GM12878 (cell line): ENCODE results near the gene SFT2D1. TPM values are rescaled to one million over a fixed set of nuclear protein-coding genes. Genes with fewer than 3 reads are reported as not detected.

Source experiments
- ATF7 ChIP-seq: fragments of 450-650 bp; IDR thresholded peaks from 2 replicates; pipeline ENCODE4 v1.6.1; 2016; ENCODE audit warnings: low read depth, mild to moderate bottlenecking
- CBFB ChIP-seq: IDR thresholded peaks from 2 replicates; pipeline ENCODE4 v1.6.1; 2016; ENCODE audit warnings: antibody characterized with exemption, low read depth
- FOXK2 ChIP-seq: fragments of 450-650 bp; IDR thresholded peaks from 2 replicates; pipeline ENCODE4 v1.6.1; 2017; ENCODE audit warnings: mild to moderate bottlenecking, moderate library complexity
- GABPA ChIP-seq: IDR thresholded peaks from 2 replicates; pipeline ENCODE4 v1.6.1; 2014; ENCODE audit warnings: antibody characterized with exemption, low read depth, mild to moderate bottlenecking, inconsistent platforms
- GATAD2B ChIP-seq: fragments of 450-650 bp; conservative IDR thresholded peaks from 2 replicates; pipeline ENCODE4 v1.6.1; 2017; ENCODE audit warnings: low read depth, mild to moderate bottlenecking, moderate library complexity
- LARP7 ChIP-seq: fragments of 450-650 bp; IDR thresholded peaks from 2 replicates; pipeline ENCODE4 v1.6.1; 2017; ENCODE audit warnings: mild to moderate bottlenecking
- MTA2 ChIP-seq: fragments of 450-650 bp; IDR thresholded peaks from 2 replicates; pipeline ENCODE4 v1.6.1; 2016; ENCODE audit warnings: low read depth, mild to moderate bottlenecking, moderate library complexity
- NR2F1 ChIP-seq: fragments of 450-650 bp; conservative IDR thresholded peaks from 2 replicates; pipeline ENCODE4 v1.6.1; 2017; ENCODE audit warnings: mild to moderate bottlenecking
- PAX5 ChIP-seq: IDR thresholded peaks from 2 replicates; pipeline ENCODE4 v1.6.1; 2011; ENCODE audit warnings: low read depth, low read length, borderline replicate concordance
- RAD51 ChIP-seq: fragments of 450-650 bp; IDR thresholded peaks from 2 replicates; pipeline ENCODE4 v1.6.1; 2016; ENCODE audit warnings: moderate library complexity, mild to moderate bottlenecking, inconsistent platforms
- SMAD1 ChIP-seq: fragments of 450-650 bp; IDR thresholded peaks from 2 replicates; pipeline ENCODE4 v1.6.1; 2018; ENCODE audit warnings: mild to moderate bottlenecking, low read depth; ENCODE audit not compliant: partially characterized antibody
- SMAD5 ChIP-seq: IDR thresholded peaks from 2 replicates; pipeline ENCODE4 v1.6.1; 2016; ENCODE audit warnings: antibody characterized with exemption, low read depth
- SMARCA5 ChIP-seq: fragments of 450-650 bp; IDR thresholded peaks from 2 replicates; pipeline ENCODE4 v1.6.1; 2017; ENCODE audit warnings: mild to moderate bottlenecking
- SPI1 ChIP-seq: IDR thresholded peaks from 2 replicates; pipeline ENCODE4 v1.6.1; 2011; ENCODE audit warnings: low read depth, mild to moderate bottlenecking, low read length, moderate library complexity, borderline replicate concordance; ENCODE audit not compliant: insufficient read depth
- TCF12 ChIP-seq: IDR thresholded peaks from 2 replicates; pipeline ENCODE4 v1.6.1; 2011; ENCODE audit warnings: low read depth, mild to moderate bottlenecking, low read length
- TCF7 ChIP-seq: IDR thresholded peaks from 2 replicates; pipeline ENCODE4 v1.6.1; 2014; ENCODE audit warnings: antibody characterized with exemption, borderline replicate concordance
- polyA plus RNA-seq, 11 experiments: library from polyadenylated mRNA; depleted of rRNA in 4 of 11; unstranded in 6 of 11; stranded (reverse) in 5 of 11; fragments of >200 nt; fragmentation: Nextera tagmentation in 4 of 11; fragmentation: Illumina TruSeq in 1 of 11; extraction: Ambion mirVana in 4 of 11; extraction: Trizol in 1 of 11; gene quantifications; 1 replicate in 1 of 11; 2 replicates in 10 of 11; pipeline versions ENCODE4 v1.2.1 to v1.2.3, GENCODE V29; 2011 to 2016; ENCODE audit warnings: inconsistent platforms in 2 of 11, missing spikeins in 2 of 11, low read depth in 1 of 11
- total RNA-seq, 4 experiments: library from RNA; depleted of rRNA in 3 of 4; stranded (reverse); fragments of >200 nt in 3 of 4; fragmentation: Illumina TruSeq in 1 of 4; extraction: Trizol in 1 of 4; gene quantifications; 2 replicates each; pipeline versions ENCODE4 v1.2.1 to v1.2.3, GENCODE V29; 2013 to 2021
- TF ChIP-seq, protein P1 (sequence below): IDR thresholded peaks from 2 replicates; pipeline ENCODE4 v1.6.1; 2012; ENCODE audit warnings: mild to moderate bottlenecking, low read depth, low read length
- TF ChIP-seq, protein P2 (sequence below): fragments of 450-650 bp; IDR thresholded peaks from 2 replicates; pipeline ENCODE4 v1.6.1; 2016; ENCODE audit warnings: mild to moderate bottlenecking
- TF ChIP-seq, protein P3 (sequence below): fragments of 150-350 bp; IDR thresholded peaks from 2 replicates; pipeline ENCODE4 v1.6.1; 2014; ENCODE audit warnings: mild to moderate bottlenecking, low read depth, low read length
- TF ChIP-seq, protein P4 (sequence below): IDR thresholded peaks from 2 replicates; pipeline ENCODE4 v1.6.1; 2012; ENCODE audit warnings: low read depth, low read length, improper control_type of control experiment
- TF ChIP-seq, protein P5 (sequence below): IDR thresholded peaks from 2 replicates; pipeline ENCODE4 v1.6.1; 2011; ENCODE audit warnings: mild to moderate bottlenecking, low read depth, low read length, moderate library complexity; ENCODE audit not compliant: insufficient replicate concordance

The SFT2D1 gene
- total and polyA plus RNA-seq, 10 of the 15 experiments (the other 5 are each of a cell fraction or from before 2014, with no cell fraction given): 69.5 to 281 (median 124) TPM

DNA sequence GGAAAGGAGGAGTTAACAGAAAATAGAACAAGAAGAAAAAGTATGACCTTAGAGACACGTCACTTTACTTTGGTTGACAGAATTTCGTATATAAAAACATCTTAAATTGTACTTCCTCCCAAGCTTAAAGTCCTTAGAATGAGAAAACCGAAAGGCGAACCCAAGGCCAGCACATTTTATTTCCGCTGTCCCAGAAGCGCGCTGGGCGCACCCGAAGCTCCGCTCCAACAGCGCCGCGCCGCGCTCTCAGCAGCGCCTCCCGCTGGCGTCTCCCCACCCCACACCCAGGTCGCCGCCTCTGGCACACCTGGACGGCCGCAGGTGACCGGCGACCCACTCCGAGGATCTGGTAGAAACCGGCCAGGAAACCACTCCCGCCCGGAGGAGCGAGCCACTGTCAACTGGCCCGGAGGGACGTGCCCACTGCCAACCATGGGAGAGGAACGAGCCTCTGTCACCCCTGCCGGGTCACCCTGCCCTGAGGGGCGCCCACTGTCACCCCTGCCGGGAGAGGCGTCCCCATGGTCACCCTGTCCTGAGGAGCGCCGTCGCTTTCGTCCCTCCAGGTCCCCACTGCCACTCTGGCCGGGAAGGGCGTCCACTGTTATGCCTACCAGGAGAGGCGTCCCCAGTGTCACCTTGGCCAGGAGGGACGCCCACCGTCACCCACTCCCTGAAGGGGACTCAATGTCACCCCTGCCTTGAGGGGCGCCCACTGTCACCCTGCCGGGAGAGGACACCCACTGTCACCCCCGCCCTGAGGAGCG, 39.6 kb upstream of the SFT2D1 start (continued):
- TF ChIP-seq, protein P1, sequence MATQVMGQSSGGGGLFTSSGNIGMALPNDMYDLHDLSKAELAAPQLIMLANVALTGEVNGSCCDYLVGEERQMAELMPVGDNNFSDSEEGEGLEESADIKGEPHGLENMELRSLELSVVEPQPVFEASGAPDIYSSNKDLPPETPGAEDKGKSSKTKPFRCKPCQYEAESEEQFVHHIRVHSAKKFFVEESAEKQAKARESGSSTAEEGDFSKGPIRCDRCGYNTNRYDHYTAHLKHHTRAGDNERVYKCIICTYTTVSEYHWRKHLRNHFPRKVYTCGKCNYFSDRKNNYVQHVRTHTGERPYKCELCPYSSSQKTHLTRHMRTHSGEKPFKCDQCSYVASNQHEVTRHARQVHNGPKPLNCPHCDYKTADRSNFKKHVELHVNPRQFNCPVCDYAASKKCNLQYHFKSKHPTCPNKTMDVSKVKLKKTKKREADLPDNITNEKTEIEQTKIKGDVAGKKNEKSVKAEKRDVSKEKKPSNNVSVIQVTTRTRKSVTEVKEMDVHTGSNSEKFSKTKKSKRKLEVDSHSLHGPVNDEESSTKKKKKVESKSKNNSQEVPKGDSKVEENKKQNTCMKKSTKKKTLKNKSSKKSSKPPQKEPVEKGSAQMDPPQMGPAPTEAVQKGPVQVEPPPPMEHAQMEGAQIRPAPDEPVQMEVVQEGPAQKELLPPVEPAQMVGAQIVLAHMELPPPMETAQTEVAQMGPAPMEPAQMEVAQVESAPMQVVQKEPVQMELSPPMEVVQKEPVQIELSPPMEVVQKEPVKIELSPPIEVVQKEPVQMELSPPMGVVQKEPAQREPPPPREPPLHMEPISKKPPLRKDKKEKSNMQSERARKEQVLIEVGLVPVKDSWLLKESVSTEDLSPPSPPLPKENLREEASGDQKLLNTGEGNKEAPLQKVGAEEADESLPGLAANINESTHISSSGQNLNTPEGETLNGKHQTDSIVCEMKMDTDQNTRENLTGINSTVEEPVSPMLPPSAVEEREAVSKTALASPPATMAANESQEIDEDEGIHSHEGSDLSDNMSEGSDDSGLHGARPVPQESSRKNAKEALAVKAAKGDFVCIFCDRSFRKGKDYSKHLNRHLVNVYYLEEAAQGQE: no peak
- TF ChIP-seq, protein P2, sequence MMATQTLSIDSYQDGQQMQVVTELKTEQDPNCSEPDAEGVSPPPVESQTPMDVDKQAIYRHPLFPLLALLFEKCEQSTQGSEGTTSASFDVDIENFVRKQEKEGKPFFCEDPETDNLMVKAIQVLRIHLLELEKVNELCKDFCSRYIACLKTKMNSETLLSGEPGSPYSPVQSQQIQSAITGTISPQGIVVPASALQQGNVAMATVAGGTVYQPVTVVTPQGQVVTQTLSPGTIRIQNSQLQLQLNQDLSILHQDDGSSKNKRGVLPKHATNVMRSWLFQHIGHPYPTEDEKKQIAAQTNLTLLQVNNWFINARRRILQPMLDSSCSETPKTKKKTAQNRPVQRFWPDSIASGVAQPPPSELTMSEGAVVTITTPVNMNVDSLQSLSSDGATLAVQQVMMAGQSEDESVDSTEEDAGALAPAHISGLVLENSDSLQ: no peak
- TF ChIP-seq TCF7: no peak
- peak; percentile 66 for TF ChIP-seq GATAD2B
- TF ChIP-seq, protein P3, sequence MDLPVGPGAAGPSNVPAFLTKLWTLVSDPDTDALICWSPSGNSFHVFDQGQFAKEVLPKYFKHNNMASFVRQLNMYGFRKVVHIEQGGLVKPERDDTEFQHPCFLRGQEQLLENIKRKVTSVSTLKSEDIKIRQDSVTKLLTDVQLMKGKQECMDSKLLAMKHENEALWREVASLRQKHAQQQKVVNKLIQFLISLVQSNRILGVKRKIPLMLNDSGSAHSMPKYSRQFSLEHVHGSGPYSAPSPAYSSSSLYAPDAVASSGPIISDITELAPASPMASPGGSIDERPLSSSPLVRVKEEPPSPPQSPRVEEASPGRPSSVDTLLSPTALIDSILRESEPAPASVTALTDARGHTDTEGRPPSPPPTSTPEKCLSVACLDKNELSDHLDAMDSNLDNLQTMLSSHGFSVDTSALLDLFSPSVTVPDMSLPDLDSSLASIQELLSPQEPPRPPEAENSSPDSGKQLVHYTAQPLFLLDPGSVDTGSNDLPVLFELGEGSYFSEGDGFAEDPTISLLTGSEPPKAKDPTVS: no peak
- TF ChIP-seq GABPA: peak; percentile 35; the same call in 1 of the 2 replicates
- no peak for TF ChIP-seq SPI1
- TF ChIP-seq FOXK2: no peak
- TF ChIP-seq RAD51: no peak
- TF ChIP-seq CBFB: no peak
- no peak for TF ChIP-seq ATF7
- TF ChIP-seq PAX5: no peak
- TF ChIP-seq LARP7: 0 out of 2 replicates have a peak, but pooled peaks have one; percentile 55
- TF ChIP-seq SMARCA5: peak; percentile 89; the same call in 1 of the 2 replicates
- TF ChIP-seq NR2F1: 0 out of 2 replicates have a peak, but pooled peaks have one; percentile 29
- no peak for TF ChIP-seq SMAD1
- TF ChIP-seq MTA2: no peak
- TF ChIP-seq TCF12: peak; percentile 75
- TF ChIP-seq, protein P4, sequence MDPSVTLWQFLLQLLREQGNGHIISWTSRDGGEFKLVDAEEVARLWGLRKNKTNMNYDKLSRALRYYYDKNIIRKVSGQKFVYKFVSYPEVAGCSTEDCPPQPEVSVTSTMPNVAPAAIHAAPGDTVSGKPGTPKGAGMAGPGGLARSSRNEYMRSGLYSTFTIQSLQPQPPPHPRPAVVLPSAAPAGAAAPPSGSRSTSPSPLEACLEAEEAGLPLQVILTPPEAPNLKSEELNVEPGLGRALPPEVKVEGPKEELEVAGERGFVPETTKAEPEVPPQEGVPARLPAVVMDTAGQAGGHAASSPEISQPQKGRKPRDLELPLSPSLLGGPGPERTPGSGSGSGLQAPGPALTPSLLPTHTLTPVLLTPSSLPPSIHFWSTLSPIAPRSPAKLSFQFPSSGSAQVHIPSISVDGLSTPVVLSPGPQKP: no peak
- TF ChIP-seq SMAD5: no peak
- TF ChIP-seq, protein P5, sequence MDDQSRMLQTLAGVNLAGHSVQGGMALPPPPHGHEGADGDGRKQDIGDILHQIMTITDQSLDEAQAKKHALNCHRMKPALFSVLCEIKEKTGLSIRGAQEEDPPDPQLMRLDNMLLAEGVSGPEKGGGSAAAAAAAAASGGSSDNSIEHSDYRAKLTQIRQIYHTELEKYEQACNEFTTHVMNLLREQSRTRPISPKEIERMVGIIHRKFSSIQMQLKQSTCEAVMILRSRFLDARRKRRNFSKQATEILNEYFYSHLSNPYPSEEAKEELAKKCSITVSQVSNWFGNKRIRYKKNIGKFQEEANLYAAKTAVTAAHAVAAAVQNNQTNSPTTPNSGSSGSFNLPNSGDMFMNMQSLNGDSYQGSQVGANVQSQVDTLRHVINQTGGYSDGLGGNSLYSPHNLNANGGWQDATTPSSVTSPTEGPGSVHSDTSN: no peak
